ENCODE data around the gene ESYT3.
A peak's percentile ranks its signal among the peaks of the same experiment; 100 is the strongest.

ESYT3 gene

GRCh38 chr3:138394686-138395085 lies 39.7 kb upstream of the ESYT3 start:
- TF ChIP-seq CTCF (IDR thresholded peaks at IDR 0.05; ENCODE audit: control insufficient read depth, extremely low read depth, insufficient read depth) = no peak
- no peak overlapping the region for H3K4me3 ChIP-seq (ENCODE audit: low read depth, low read length)
- no peak for DNase-seq (ENCODE audit: low read depth)

GRCh38 chr3:138395865-138396751 lies 38.3 kb upstream of the ESYT3 start:
- no peak for TF ChIP-seq CTCF (IDR thresholded peaks at IDR 0.05; ENCODE audit: control insufficient read depth, extremely low read depth, insufficient read depth)
- no peak overlapping the region for H3K4me3 ChIP-seq (ENCODE audit: low read depth, low read length)
- no peak for DNase-seq (ENCODE audit: low read depth)

- no peak for TF ChIP-seq CTCF (IDR thresholded peaks at IDR 0.05; ENCODE audit: control insufficient read depth, extremely low read depth, insufficient read depth)
- DNase-seq (ENCODE audit: low read depth) = no peak
- H3K4me3 ChIP-seq (ENCODE audit: low read depth, low read length) = no peak overlapping the region
Measured at GRCh38 chr3:138396752-138397410, 37.5 kb upstream of the ESYT3 start.

- no peak overlapping the region for H3K4me3 ChIP-seq (ENCODE audit: low read depth, low read length)
- peak; percentile 40 for TF ChIP-seq CTCF (IDR thresholded peaks at IDR 0.05; ENCODE audit: control insufficient read depth, extremely low read depth, insufficient read depth)
- no peak for DNase-seq (ENCODE audit: low read depth)
Measured at GRCh38 chr3:138397983-138398382, 36.4 kb upstream of the ESYT3 start.

- H3K4me3 ChIP-seq (ENCODE audit: low read depth, low read length) = no peak overlapping the region
- TF ChIP-seq CTCF (IDR thresholded peaks at IDR 0.05; ENCODE audit: control insufficient read depth, extremely low read depth, insufficient read depth) = no peak
- DNase-seq (ENCODE audit: low read depth) = no peak
Measured at GRCh38 chr3:138398791-138399575, 35.4 kb upstream of the ESYT3 start.

GRCh38 chr3:138399766-138400165 lies 34.6 kb upstream of the ESYT3 start:
- H3K4me3 ChIP-seq (ENCODE audit: low read depth, low read length) = no peak overlapping the region
- DNase-seq (ENCODE audit: low read depth) = no peak
- no peak for TF ChIP-seq CTCF (IDR thresholded peaks at IDR 0.05; ENCODE audit: control insufficient read depth, extremely low read depth, insufficient read depth)

All from LNCaP clone FGC (cell line).